Dermis microvascular lymphatic vessel endothelial cell (primary cell): ENCODE data around the gene CDH20. TPM values are rescaled to one million over a fixed set of nuclear protein-coding genes. Genes with fewer than 3 reads are reported as not detected.
A peak's percentile ranks its signal among the peaks of the same experiment; 100 is the strongest.
"Not testable (repeated sequence)": the region's sequence is repeated elsewhere in the genome, so short reads cannot be mapped to it uniquely, and the experiment has no call there.

Experiments used
- DNase-seq, 2 donors: peaks; one replicate each; pipeline versions ENCODE4 v3.0.0 to v3.0.0-alpha.2; 2010; ENCODE audit warnings: low read depth in 2 of 2
- total RNA-seq: library from RNA; depleted of rRNA; stranded (reverse); fragments of >200 nt; gene quantifications from 2 replicates; pipeline ENCODE4 v1.2.1, GENCODE V29; 2014

CDH20 gene
- total RNA-seq, 1 donor from 2014 or later: not detected

DNA sequence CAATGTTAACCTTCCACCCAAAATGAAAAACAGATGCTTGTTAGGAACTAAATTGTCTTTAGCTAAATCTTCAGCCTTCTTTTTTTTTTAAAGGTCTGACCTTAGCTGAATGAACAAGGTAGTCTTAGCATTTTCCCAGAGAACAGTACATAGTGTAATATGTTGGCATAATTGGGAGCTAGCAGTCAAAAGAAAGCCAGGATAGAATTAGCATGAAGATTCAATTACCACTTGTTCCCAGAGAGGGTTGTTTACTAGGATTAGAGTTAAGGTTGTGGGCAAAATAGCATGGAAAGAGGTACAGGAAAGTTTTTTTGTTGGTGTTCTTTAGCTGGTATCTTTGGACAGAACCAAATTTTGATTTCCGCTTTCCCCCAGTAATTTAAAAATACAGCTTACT lies 6.9 kb downstream of the CDH20 start:
- no peak for DNase-seq

DNA sequence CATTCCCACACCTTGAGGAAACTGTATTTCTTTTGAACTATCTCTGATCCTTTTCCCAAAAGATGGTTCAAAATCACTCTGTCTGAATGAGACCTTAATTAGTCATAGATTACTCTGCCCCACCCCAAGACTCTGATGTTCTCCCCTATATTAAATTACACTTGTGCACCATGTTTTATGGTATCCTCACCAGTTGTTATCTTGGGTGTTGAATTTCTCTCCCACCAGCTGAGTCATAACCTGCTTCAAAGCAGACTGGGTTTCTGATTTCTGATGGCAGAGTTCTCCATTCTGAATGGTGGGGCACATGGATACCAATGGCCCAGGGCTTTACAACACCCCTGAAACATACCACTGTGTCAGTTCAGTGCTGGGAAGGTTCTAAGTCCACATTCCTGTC lies 15.0 kb downstream of the CDH20 start:
- DNase-seq: no peak

DNA sequence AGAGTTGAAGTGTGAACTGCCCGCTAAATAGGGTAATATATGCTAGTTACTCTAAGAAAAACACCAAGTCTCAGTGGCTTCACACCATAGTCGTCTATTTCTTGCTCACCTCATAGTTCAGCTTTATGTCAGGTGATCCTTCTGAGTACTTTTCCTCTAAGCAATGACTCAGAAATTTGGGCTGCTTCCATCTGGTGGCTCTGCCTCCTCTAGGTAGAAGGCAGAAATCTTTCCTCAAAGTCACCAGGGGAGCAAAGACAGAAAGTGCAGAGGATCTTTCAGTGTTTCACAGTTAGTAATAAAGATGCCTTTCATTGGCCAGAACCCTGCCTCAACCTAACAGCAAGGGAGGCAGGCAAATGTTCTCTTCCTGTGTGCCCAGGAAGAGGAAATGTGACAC lies 17.3 kb downstream of the CDH20 start:
- no peak for DNase-seq

DNA sequence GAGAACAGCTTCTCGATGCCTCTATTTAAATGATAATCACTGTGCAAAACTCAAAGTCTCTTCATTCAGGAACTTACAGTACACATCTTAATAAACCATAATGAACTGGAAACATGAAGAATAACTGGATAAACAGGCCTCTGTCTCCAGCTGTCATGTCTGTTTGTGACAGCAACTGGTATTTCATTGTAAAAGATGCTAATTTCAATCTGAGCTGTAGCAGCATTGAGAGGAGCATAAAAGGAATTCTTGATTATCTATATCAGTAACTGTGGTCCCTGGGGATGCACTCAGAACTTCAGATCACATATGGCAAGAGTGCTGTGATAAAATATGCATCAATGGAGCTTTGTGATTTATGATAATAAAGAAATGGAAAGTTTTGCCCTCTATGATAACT lies 18.8 kb downstream of the CDH20 start:
- DNase-seq: no peak

DNA sequence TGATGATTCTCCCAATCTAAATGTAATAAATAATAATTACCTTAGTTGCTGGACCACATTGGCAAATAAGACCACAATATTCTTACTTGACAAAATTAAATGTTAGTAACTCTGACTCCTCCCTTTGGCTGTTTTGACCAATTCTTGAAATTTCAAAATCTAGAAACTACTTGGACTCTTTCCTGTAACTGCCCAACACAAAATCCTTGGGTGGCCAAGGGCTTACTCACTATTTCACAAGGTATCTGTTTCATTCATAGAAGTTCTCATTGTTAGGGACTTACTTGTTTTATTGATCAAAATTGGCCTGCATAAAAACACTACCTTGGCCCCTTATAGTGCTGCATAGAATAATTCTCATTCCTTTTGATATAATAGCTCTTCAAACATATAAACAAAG lies 19.4 kb downstream of the CDH20 start:
- no peak for DNase-seq

DNA sequence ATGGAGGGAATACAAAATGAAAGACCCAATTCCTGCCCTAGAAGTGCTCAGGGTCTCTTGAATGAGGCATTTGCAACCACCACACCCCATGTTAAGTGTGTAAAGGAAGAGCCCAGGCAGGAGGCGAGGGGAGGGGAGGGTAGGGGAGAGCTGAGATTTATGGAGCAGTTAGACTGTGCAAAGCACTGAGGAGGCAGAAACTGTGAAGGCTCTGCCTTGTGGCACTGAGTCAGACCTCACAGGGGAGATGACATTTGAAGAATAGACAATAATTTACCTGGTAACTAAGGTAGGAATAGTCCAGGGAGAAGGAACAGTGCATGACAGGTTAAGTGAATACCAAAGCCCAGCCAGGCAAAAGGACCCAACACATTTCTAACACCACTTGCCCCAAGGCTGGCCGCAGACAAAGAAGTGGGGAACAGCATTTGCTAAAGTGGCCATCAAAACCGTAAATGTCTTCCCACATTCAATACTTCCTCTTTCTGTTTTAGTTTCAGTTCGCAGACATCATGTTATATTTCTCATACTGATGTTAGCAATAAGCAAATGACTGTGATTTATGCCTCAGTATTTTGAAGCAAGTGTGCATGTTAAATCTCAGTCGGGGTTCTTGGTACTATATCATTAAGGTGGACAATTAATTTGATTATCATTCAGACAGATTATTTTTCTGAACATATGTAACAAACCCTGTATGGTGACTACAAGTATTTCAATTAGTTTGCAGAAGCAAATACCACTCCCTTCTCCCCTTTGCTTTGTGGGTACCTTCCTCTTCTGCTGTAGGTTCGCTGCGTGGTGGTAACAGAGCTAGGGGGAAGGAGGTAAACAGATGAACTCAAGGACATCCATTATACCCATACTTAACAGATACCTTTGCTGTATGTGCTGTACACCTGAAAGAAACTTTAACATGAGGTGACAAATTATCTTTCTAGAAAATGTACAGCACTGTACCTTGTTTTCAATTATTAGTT lies 27.5 kb downstream of the CDH20 start:
- no peak for DNase-seq

DNA sequence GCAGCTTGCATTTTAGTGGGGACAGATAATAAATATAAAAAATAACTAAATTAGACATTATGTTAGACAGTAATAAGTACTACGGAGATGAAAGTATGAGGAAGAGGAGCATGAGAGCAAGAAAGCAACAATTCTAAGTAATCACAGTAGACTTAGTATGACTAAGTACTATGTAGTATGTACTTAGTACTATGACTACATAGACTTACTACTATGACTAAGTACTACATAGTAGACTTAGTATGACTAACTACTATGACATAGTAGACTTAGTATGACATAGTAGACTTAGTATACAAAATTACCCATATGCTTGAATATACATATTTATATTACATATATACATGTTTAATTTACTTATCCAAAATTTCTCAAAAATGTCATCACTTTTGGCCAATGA lies 29.3 kb downstream of the CDH20 start:
- DNase-seq: no peak

DNA sequence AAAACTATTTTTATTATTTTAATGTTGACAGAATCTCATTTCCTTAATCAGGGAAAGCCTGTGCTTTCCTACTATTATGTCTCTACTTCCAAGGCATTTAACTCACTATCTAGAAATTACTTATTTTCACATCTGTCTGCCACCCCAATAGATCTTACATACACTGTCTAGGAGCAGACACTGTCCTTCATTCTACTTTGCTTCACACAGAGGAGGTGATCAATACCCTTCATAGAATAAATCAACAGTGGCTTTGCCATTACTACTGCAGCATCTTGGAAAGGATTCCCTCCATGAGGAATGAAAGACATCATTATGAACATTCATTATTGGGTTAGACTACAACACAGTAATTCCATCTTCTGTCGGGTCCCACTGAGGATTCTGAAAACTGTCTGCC lies 31.7 kb downstream of the CDH20 start:
- no peak for DNase-seq

DNA sequence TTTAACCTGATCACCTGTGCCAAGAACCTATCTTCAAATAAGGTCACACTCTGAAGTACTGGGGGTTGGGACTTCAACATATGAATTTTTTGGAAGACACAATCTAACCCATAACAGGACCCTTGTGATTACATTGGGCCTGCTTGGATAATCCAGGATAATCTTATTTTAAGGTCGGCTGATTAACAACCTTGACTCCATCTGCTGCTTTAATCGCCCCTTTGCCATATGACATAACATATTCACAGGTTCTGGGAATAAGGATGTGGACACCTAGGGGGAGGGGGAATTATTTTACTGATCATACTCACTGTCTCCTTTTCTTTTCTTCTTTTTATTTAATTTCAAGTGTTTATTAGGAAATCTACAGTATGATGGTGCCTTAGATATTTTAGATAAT lies 34.8 kb downstream of the CDH20 start:
- no peak for DNase-seq

DNA sequence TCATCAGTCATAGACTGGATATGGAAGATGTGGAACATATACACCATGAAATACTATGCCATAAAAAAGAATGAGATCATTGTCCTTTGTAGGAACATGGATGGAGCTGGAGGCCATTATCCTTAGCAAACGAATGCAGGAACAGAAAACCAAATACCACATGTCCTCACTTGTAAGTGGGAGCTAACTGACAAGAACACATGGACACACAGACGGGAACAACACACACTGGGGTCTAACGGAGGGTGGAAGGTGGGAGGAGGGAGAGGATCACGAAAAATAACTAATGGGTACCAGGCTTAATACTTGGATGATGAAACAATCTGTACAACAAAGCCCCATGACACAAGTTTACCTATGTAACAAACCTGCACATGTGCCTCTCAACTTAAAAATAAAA lies 36.4 kb downstream of the CDH20 start:
- DNase-seq: not testable (repeated sequence)

DNA sequence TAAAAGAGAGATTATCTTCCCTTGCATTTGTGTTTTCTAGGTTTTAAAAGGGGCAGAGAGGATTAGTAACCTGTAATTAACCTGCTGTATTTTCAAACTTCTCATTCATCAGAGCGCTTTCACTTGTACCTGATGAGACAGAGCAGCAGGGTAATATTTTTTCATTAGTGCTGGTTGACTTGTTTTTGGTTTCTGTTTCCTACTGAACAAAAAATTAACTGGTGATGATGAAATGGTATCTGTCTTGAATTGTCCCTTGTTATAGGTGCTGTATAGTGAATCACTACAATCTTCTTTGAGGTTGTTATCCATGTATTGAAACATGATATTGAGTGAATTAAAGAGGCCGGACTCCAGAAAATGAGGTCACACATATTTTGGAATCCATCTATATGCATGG lies 37.9 kb downstream of the CDH20 start:
- no peak for DNase-seq

DNA sequence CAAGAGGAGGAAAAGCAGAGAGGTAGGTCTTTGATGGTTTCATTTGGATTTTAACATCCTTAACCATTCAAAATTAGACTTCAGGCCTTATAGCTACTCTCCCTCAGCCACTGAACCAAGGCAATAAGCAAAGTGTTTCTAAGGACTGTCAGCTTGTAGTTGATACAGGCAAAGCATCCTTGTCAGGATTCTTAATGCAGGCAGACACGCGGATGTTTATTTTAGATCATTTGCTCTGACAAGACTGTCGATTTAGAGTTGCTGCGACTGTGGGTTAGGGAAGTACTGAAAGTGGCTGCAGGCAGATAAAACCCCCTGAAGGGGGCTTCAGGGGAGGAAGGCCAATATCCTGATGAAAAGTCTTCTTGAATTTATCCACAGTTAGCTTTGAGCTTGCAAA lies 46.6 kb downstream of the CDH20 start:
- no peak for DNase-seq

DNA sequence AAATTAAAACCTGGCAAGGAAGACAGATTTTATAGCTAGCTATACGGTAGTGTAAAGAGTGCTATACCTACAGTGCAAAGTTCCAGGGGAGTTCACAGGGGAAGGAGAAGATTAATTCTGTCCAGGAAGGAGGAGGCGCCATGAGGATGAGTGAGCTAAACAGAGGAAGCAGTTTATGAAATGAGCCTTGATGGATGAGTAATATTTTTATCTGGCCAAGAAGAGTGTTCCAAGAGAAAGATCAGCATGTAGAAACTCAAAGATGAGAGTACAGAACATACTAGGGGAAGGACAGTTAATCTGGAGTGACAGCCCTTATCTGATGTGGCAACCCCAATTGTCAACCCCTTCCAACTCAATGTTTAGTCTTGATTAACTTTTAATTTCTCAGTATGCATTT lies 54.8 kb downstream of the CDH20 start:
- no peak for DNase-seq

DNA sequence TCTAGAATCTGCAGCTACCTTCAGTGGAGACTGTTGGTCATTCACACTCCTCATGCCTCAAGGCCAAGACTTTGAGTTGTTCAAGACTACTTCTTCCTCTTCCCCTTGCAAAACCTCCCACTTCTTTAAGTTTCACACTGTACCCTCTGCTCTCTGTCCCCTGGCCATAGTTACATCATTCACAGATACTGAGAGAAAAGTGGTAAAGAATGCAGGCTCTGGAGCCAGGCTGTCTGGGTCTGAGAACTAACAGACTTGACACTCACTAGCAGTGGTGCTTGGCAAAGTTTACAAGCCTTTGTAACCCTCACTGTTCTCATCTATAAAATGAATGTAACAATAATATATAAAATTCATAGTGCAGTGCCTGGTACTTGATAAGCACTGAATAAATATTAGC lies 61.8 kb downstream of the CDH20 start:
- DNase-seq: no peak

DNA sequence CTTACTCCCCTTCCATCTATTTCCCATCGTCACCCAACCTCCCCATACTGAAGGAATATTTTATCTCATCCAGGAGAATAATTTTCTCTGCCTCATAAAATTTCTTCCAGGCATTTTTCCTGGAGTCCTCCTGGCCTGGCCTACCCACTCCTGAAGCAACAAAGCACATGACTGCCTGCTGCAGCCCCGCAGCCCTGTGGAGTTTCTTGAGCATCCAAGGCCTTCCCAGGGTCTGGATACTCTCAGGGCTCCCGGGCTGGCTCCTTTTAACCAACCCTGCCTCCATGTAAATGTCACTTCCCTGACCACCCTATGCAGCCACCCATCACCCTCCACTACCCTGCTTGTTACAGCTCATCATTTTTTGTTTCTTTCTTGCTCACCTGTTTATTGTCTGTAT lies 64.0 kb downstream of the CDH20 start:
- no peak for DNase-seq

DNA sequence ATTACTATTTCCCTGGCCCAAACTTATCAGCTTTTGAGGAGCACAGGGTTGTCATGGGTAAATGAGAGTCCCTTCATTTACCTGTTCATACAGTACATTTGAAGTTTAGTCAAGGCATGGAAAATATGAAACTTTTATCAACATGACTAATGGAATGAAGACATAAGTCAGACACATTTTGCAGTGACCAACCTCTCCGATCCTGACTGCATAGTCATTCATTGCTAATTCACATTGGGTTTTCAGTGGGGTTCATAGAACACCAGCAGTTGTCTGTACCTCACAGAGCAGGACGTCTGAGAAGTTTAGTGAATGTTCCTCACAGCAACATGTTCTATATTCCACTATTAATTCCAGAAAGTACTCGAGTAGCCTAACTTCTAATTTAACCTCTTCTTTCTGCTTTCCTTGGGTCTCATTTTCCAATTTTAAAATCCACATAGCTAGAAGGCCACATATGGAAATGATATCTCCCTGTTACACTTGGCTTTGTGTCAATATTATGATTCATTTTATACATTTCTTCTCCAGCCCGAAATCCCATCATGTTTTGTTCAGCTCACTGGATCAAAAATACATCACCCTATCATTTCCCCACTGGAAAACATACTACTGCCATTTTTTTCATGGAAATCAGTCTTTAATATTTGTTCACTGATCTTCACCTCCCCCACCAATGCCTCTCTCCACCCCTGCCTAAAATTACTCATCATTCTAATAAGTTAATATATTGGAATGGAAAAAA lies 65.9 kb downstream of the CDH20 start:
- peak in 1 of 2 donors; percentile 17 for DNase-seq

DNA sequence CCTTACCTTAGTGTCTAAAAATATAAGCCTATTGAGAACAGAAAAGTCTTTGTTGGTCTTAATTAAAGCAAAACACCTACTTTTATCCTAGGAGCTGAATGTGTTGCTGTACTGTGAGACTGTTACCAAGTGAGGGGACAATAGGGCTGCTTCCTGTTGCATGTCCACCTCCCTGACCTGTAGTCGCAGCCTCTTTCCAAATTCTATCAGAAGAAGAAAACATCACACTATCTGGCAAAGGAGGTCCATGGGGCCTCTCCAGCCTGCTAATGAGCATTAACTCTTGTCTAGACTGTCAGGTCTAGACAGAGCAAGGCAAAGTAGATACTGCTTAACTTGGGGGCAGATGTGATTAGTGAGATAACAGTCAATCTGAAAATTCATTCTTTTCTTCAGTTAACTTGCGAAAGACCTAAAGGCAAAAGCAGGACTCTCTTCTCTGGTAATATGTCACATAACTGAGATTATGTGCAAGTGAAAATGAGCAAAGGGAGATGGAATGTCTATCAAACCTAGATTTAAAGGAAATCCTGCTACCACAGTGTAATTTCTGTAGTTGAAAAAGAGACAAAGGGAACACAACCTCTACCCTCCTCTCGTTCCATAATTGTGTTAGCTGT lies 66.9 kb downstream of the CDH20 start:
- peak in 1 of 2 donors; percentile 62 for DNase-seq

DNA sequence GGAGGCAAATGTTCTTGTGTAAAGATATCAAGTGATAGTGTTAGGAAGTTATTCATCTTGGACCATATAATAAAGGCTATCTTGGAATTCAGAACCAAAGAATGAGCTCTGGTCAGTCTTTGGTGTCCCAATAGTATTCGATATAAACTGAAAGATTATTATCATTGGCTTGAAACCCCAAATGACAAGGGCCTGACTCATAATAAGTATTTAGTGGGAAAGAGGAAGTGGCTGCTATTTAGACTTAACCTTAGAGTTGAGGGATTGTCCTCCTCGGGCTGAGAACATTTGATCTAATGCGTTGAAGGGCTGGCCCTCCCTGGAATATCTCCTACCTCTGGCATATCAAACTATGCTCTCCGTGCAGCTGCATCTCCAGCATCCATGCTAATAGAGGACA lies 67.5 kb downstream of the CDH20 start:
- DNase-seq: peak in 1 of 2 donors; percentile 60

DNA sequence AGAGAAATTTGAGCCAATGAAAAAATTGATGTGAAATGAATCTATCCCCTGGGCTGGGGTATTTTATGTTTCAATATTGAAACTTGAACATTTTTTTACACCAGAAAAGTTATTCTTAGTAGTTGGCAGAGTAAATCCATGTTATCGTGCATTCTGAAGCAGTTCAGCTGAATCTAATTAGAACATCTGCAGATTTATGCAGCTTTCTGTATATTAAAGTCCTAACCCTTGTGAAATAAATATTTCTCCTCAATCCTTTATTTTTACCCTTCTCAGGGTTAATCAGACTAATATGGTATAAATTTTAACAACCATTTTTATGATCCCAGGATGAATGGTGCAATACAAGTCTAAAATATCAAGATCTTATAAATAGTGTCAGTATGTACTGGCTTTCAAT lies 69.5 kb downstream of the CDH20 start:
- DNase-seq: no peak

DNA sequence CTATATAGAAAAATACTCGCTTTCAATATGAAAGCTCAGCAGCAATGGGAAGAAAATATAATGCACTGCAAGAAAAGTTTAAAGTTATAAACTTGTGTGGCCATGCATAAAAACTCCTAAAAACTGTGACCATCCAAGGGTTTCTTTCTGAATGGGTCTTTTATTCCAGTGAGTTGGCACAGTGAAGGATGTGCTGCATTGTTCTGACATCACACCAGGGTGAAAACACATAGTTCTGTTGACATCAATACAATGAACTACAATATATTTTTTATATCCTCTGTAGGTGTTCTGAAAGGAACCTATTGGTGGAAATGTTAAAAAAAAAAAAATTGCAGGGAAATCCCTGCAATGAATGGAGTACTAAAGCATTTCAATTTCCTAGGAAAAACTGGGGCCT lies 80.2 kb downstream of the CDH20 start:
- no peak for DNase-seq

DNA sequence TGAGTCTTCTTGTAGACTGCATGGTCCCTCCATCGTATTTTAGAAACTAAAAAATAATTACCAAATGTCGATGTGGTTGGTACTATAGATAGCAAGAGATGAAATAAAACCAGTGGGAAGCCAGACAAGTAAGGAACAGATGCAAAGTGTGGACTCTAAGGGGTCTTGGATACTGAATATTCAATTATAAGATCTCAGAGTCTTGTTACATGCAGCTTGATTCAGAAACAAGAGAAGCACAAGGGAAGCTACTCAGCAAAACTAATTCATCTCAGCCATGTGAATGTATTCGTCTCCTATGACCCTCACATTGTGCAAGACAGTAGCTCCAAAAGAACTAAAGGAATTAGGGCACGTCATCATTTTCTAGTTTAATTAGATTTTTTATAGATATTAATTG lies 80.9 kb downstream of the CDH20 start:
- no peak for DNase-seq

DNA sequence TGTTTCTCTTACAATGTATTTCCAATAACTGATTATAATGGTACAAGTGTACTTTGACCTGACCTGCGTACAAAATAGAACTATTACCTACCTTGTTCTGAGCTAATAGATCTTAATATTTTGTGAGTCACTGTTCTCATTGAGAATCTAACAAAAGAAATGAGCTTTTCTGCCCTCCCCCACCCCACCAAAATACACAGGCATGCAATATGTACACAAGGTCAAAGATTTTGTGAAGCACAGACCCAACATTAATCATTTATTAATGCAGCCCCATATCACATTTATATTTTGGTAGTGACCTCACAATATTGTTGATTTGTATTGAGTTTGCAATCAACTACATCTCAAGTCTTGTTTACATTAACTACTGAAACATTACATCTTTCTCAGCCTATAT lies 86.5 kb downstream of the CDH20 start:
- DNase-seq: no peak
